ENCODE data around the gene MC2R.

GRCh38 chr18:13849791-13850190 is 65.5 kb downstream of the MC2R start:
- TF ChIP-seq CTCF (IDR thresholded peaks at IDR 0.05) (no peak), POLR2AphosphoS5 (IDR thresholded peaks at IDR 0.05; ENCODE audit: low read depth, low read length) (no peak)

Measured in Panc1 (cell line).